ENCODE results near the gene CNTN2.

The CNTN2 gene

GRCh38 chr1:205020466-205020865, 22.5 kb upstream of the CNTN2 start:
- no peak for DNase-seq

GRCh38 chr1:205024679-205025078, 18.3 kb upstream of the CNTN2 start:
- no peak for DNase-seq

- DNase-seq, result no peak
Measured at GRCh38 chr1:205025239-205025638, 17.8 kb upstream of the CNTN2 start.

- DNase-seq, result no peak
Measured at GRCh38 chr1:205026181-205026580, 16.8 kb upstream of the CNTN2 start.

GRCh38 chr1:205028390-205028789, 14.6 kb upstream of the CNTN2 start:
- no peak for DNase-seq

GRCh38 chr1:205028924-205029323, 14.1 kb upstream of the CNTN2 start:
- no peak for DNase-seq

- DNase-seq, result no peak
Measured at GRCh38 chr1:205030241-205030640, 12.8 kb upstream of the CNTN2 start.

- no peak for DNase-seq
Measured at GRCh38 chr1:205030896-205031295, 12.1 kb upstream of the CNTN2 start.

- DNase-seq, result no peak
Measured at GRCh38 chr1:205032508-205032907, 10.5 kb upstream of the CNTN2 start.

GRCh38 chr1:205037539-205037938, 5.5 kb upstream of the CNTN2 start:
- DNase-seq, result no peak

GRCh38 chr1:205038132-205038786, 4.8 kb upstream of the CNTN2 start:
- no peak for DNase-seq

- no peak for DNase-seq
Measured at GRCh38 chr1:205041001-205041715, 1.9 kb upstream of the CNTN2 start.

- DNase-seq, result no peak
Measured at GRCh38 chr1:205041998-205042910, 758 bp upstream of the CNTN2 start.

- no peak for DNase-seq
Measured at GRCh38 chr1:205043866-205044265, 854 bp downstream of the CNTN2 start.

GRCh38 chr1:205044741-205045140, 1.7 kb downstream of the CNTN2 start:
- DNase-seq, result no peak

- DNase-seq, result no peak
Measured at GRCh38 chr1:205045146-205045545, 2.1 kb downstream of the CNTN2 start.

- no peak for DNase-seq
Measured at GRCh38 chr1:205046870-205047269, 3.9 kb downstream of the CNTN2 start.

GRCh38 chr1:205047764-205048231, 4.8 kb downstream of the CNTN2 start:
- no peak for DNase-seq

GRCh38 chr1:205048382-205048781, 5.4 kb downstream of the CNTN2 start:
- DNase-seq, result no peak

GRCh38 chr1:205049479-205049878, 6.5 kb downstream of the CNTN2 start:
- no peak for DNase-seq

GRCh38 chr1:205052690-205053089, 9.7 kb downstream of the CNTN2 start:
- DNase-seq, result no peak

GRCh38 chr1:205053296-205053695, 10.3 kb downstream of the CNTN2 start:
- DNase-seq, result no peak

- DNase-seq, result no peak
Measured at GRCh38 chr1:205054013-205054412, 11.0 kb downstream of the CNTN2 start.

Measured in NCI-H526 (cell line).